ENCODE measurements around the gene NPR3.

DNA sequence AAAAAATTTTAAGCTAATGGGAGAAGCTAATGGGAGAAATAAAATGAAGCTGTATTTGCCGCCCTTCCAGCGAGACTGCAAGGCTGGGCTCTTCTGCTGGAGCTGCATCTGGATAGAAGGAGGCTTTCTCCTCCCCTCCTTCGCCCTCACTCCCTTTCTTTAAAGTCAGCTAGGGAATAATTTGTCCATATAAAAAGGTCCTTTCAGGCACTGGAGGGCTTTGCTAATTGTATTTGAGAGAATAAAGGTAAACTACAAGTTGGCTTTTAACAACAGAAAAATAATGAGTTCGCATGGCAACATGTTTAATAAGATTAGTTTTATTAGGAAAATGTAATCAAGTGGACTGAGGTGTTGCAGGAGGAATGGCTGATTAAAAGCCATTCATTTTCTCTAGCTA, 41.3 kb downstream of the NPR3 start:
- TF ChIP-seq CTCF (IDR thresholded peaks at IDR 0.05), result no peak
- no peak for TF ChIP-seq POLR2A (IDR thresholded peaks at IDR 0.05)

Measured in thyroid gland (tissue), 4 donors.